GM23338 (cell line): ENCODE measurements around the gene GNG12. TPM values are rescaled to one million over a fixed set of nuclear protein-coding genes. Genes with fewer than 3 reads are reported as not detected.

Experiments
- ATAC-seq: fragments of 200-7000 bp; cut with Tn5 transposase; 3 replicates; pipeline ENCODE4 v1.9.1; 2020
- DNase-seq: peaks from one replicate; pipeline ENCODE4 v3.0.0-alpha.2; 2015; ENCODE audit warnings: low spot score
- H2AFZ ChIP-seq: fragments of 200-600 bp; sonication (generic); 2 replicates; pipeline ENCODE4 v1.8.0; 2016; ENCODE audit warnings: antibody characterized with exemption, mild to moderate bottlenecking, moderate library complexity
- H3F3A ChIP-seq: fragments of 200-600 bp; sonication (generic); replicated peaks from 2 replicates; pipeline ENCODE4 v1.8.0; 2017; ENCODE audit warnings: antibody characterized with exemption, mixed run types, low read depth
- H3K27ac ChIP-seq: fragments of 200-600 bp; sonication (generic); 2 replicates; pipeline ENCODE4 v1.6.1; 2016; ENCODE audit warnings: low read depth
- H3K27me3 ChIP-seq: fragments of 200-600 bp; sonication (generic); 2 replicates; pipeline ENCODE4 v1.8.0; 2016; ENCODE audit warnings: mild to moderate bottlenecking, mixed run types, moderate library complexity; ENCODE audit not compliant: insufficient read depth
- H3K36me3 ChIP-seq: fragments of 200-600 bp; sonication (generic); 2 replicates; pipeline ENCODE4 v1.8.0; 2016; ENCODE audit warnings: mild to moderate bottlenecking; ENCODE audit not compliant: insufficient read depth
- H3K4me1 ChIP-seq: fragments of 200-600 bp; sonication (generic); 2 replicates; pipeline ENCODE4 v1.8.0; 2016; ENCODE audit warnings: mild to moderate bottlenecking, moderate library complexity; ENCODE audit not compliant: insufficient read depth
- H3K4me2 ChIP-seq: fragments of 200-600 bp; sonication (generic); 2 replicates; pipeline ENCODE4 v1.7.1; 2017; ENCODE audit warnings: mixed run types
- H3K4me3 ChIP-seq: fragments of 200-600 bp; sonication (generic); 2 replicates; pipeline ENCODE4 v1.6.1; 2016; ENCODE audit warnings: mixed run types
- H3K79me2 ChIP-seq: fragments of 200-600 bp; sonication (generic); replicated peaks from 2 replicates; pipeline ENCODE4 v1.8.0; 2017; ENCODE audit warnings: mild to moderate bottlenecking; ENCODE audit not compliant: insufficient read depth
- H3K9me2 ChIP-seq: fragments of 200-600 bp; sonication (generic); 2 replicates; pipeline ENCODE4 v1.8.0; 2017; ENCODE audit not compliant: insufficient read depth
- H4K20me1 ChIP-seq: fragments of 200-600 bp; sonication (generic); replicated peaks from 2 replicates; pipeline ENCODE4 v1.8.0; 2017; ENCODE audit warnings: mild to moderate bottlenecking; ENCODE audit not compliant: insufficient read depth
- H3K27ac Mint-ChIP-seq: 2 replicates; pipeline ENCODE4 v1.8.0; 2020; ENCODE audit warnings: inconsistent platforms, mild to moderate bottlenecking, moderate library complexity, mixed read lengths
- H3K27me3 Mint-ChIP-seq: 3 replicates; pipeline ENCODE4 v1.8.0; 2022; ENCODE audit warnings: low read depth, mild to moderate bottlenecking, moderate library complexity, mixed read lengths, inconsistent platforms; ENCODE audit not compliant: insufficient read depth, poor library complexity
- H3K36me3 Mint-ChIP-seq: 3 replicates; pipeline ENCODE4 v1.8.0; 2021; ENCODE audit warnings: low read depth, mild to moderate bottlenecking, inconsistent platforms, moderate library complexity, mixed read lengths
- H3K4me1 Mint-ChIP-seq: 3 replicates; pipeline ENCODE4 v1.8.0; 2020; ENCODE audit warnings: mild to moderate bottlenecking, inconsistent platforms, mixed read lengths
- H3K4me3 Mint-ChIP-seq: 3 replicates; pipeline ENCODE4 v1.8.0; 2021; ENCODE audit warnings: moderate library complexity, mild to moderate bottlenecking, inconsistent platforms, mixed read lengths
- H3K9me3 Mint-ChIP-seq: 3 replicates; pipeline ENCODE4 v1.8.0; 2020; ENCODE audit warnings: moderate library complexity, mild to moderate bottlenecking, inconsistent platforms, mixed read lengths
- EZH2 ChIP-seq: fragments of 200-600 bp; sonication (generic); IDR thresholded peaks from one replicate; pipeline ENCODE4 v1.8.0; 2017; ENCODE audit warnings: antibody characterized with exemption, mild to moderate bottlenecking, low read depth; ENCODE audit not compliant: unreplicated experiment
- EZH2phosphoT487 ChIP-seq: fragments of 200-600 bp; sonication (generic); IDR thresholded peaks from one replicate; pipeline ENCODE4 v1.8.1; 2018; ENCODE audit warnings: antibody characterized with exemption; ENCODE audit not compliant: unreplicated experiment
- JUNB ChIP-seq: IDR thresholded peaks from one replicate; pipeline ENCODE4 v1.6.1; 2016; ENCODE audit warnings: antibody characterized with exemption; ENCODE audit not compliant: unreplicated experiment
- ZNF114 ChIP-seq: fragments of 250-450 bp; sonication (Bioruptor Pico); IDR thresholded peaks from 2 replicates; pipeline ENCODE4 v1.5.0; 2020; ENCODE audit warnings: mild to moderate bottlenecking, moderate library complexity
- polyA plus RNA-seq: library from polyadenylated mRNA; unstranded; fragments of >200 nt; fragmentation: Nextera tagmentation; extraction: Ambion mirVana; gene quantifications from 2 replicates; pipeline ENCODE4 v1.2.1, GENCODE V29; 2016
- total RNA-seq: library from RNA; depleted of rRNA; stranded (reverse); fragments of >200 nt; shearing (Covaris generic); gene quantifications from 2 replicates; pipeline ENCODE4 v1.2.3, GENCODE V29; 2014
- TF ChIP-seq, protein P1 (sequence below): fragments of 250-450 bp; sonication (Bioruptor Pico); IDR thresholded peaks from 2 replicates; pipeline ENCODE4 v1.5.0; 2020; ENCODE audit warnings: mild to moderate bottlenecking, moderate library complexity
- TF ChIP-seq, protein P2 (sequence below): IDR thresholded peaks from 2 replicates; pipeline ENCODE4 v1.6.1; 2016; ENCODE audit warnings: antibody characterized with exemption

The GNG12 gene
- total and polyA plus RNA-seq, 2 experiments from 2014 or later: 13.4 to 33.0 TPM

DNA sequence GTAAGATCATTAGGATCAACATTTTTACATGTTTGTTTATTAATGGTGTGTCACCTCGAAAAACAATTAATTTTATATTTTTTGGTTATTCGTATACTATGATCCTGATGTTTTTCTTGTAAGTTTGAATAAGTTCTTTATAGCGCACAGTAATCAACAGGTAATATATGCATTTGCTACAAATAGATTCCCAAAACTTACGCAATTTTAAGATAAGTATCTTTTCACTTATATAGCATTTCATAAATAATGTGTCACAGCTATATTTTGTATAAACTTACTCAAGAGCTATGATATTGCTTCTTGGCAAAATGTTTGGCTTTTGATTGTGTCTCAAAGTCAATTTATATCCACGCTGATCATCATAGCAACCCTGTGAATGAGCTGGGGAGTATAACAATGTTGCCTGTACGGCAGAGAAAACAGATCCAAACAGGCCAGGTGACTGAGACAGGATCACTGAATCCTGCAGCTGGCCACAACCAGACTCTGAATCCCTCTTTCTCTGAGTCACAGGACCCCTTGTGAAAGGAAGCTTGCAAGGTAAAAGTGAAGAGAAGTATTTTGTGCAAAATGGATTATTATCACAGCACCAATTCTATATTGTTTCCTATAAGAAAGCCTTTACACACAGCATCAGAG, 48.6 kb downstream of the GNG12 start:
- no peak overlapping the region for H3K27ac Mint-ChIP-seq
- H3K27me3 Mint-ChIP-seq: no peaks in the 10 kb centered on the region
- Histone ChIP-seq H4K20me1 (0 out of 2 replicates have a peak, but pooled peaks cover 11% of the 10 kb centered on the region), H3K27ac (no peak overlapping the region), H3K36me3 (no peaks in the 10 kb centered on the region), H3K4me2 (no peak overlapping the region), H2AFZ (no peak overlapping the region), H3K4me1 (no peaks in the 10 kb centered on the region), H3K79me2 (no peaks in the 10 kb centered on the region; the same call in 1 of the 2 replicates), H3K27me3 (no peaks in the 10 kb centered on the region), H3K9me2 (no peaks in the 10 kb centered on the region), H3K4me3 (no peak overlapping the region), H3F3A (no peaks in the 10 kb centered on the region)
- H3K4me3 Mint-ChIP-seq: no peak overlapping the region
- H3K9me3 Mint-ChIP-seq: no peaks in the 10 kb centered on the region
- H3K36me3 Mint-ChIP-seq: no peaks in the 10 kb centered on the region
- ATAC-seq (no peak), DNase-seq (no peak)
- H3K4me1 Mint-ChIP-seq: no peaks in the 10 kb centered on the region
- TF ChIP-seq JUNB (no peak), EZH2phosphoT487 (no peak), ZNF114 (CRISPR knock-in tag) (no peak), EZH2 (no peak)
- TF ChIP-seq, protein P1, sequence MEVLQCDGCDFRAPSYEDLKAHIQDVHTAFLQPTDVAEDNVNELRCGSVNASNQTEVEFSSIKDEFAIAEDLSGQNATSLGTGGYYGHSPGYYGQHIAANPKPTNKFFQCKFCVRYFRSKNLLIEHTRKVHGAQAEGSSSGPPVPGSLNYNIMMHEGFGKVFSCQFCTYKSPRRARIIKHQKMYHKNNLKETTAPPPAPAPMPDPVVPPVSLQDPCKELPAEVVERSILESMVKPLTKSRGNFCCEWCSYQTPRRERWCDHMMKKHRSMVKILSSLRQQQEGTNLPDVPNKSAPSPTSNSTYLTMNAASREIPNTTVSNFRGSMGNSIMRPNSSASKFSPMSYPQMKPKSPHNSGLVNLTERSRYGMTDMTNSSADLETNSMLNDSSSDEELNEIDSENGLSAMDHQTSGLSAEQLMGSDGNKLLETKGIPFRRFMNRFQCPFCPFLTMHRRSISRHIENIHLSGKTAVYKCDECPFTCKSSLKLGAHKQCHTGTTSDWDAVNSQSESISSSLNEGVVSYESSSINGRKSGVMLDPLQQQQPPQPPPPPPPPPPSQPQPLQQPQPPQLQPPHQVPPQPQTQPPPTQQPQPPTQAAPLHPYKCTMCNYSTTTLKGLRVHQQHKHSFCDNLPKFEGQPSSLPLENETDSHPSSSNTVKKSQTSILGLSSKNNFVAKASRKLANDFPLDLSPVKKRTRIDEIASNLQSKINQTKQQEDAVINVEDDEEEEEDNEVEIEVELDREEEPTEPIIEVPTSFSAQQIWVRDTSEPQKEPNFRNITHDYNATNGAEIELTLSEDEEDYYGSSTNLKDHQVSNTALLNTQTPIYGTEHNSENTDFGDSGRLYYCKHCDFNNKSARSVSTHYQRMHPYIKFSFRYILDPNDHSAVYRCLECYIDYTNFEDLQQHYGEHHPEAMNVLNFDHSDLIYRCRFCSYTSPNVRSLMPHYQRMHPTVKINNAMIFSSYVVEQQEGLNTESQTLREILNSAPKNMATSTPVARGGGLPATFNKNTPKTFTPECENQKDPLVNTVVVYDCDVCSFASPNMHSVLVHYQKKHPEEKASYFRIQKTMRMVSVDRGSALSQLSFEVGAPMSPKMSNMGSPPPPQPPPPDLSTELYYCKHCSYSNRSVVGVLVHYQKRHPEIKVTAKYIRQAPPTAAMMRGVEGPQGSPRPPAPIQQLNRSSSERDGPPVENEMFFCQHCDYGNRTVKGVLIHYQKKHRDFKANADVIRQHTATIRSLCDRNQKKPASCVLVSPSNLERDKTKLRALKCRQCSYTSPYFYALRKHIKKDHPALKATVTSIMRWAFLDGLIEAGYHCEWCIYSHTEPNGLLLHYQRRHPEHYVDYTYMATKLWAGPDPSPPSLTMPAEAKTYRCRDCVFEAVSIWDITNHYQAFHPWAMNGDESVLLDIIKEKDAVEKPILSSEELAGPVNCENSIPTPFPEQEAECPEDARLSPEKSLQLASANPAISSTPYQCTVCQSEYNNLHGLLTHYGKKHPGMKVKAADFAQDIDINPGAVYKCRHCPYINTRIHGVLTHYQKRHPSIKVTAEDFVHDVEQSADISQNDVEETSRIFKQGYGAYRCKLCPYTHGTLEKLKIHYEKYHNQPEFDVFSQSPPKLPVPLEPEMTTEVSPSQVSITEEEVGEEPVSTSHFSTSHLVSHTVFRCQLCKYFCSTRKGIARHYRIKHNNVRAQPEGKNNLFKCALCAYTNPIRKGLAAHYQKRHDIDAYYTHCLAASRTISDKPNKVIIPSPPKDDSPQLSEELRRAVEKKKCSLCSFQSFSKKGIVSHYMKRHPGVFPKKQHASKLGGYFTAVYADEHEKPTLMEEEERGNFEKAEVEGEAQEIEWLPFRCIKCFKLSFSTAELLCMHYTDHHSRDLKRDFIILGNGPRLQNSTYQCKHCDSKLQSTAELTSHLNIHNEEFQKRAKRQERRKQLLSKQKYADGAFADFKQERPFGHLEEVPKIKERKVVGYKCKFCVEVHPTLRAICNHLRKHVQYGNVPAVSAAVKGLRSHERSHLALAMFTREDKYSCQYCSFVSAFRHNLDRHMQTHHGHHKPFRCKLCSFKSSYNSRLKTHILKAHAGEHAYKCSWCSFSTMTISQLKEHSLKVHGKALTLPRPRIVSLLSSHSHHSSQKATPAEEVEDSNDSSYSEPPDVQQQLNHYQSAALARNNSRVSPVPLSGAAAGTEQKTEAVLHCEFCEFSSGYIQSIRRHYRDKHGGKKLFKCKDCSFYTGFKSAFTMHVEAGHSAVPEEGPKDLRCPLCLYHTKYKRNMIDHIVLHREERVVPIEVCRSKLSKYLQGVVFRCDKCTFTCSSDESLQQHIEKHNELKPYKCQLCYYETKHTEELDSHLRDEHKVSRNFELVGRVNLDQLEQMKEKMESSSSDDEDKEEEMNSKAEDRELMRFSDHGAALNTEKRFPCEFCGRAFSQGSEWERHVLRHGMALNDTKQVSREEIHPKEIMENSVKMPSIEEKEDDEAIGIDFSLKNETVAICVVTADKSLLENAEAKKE: no peak
- TF ChIP-seq, protein P2, sequence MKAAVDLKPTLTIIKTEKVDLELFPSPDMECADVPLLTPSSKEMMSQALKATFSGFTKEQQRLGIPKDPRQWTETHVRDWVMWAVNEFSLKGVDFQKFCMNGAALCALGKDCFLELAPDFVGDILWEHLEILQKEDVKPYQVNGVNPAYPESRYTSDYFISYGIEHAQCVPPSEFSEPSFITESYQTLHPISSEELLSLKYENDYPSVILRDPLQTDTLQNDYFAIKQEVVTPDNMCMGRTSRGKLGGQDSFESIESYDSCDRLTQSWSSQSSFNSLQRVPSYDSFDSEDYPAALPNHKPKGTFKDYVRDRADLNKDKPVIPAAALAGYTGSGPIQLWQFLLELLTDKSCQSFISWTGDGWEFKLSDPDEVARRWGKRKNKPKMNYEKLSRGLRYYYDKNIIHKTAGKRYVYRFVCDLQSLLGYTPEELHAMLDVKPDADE: no peak
